HT1080 (cell line): ENCODE data around the gene NUP93. TPM values are rescaled to one million over a fixed set of nuclear protein-coding genes. Genes with fewer than 3 reads are reported as not detected.

ENCODE experiments used
- DNase-seq: peaks from one replicate; pipeline ENCODE4 v3.0.0-alpha.2; 2015; ENCODE audit warnings: low read depth
- small RNA-seq: library from RNA; depleted of rRNA; stranded (forward); fragments of <200 nt; gene quantifications from one replicate; pipeline ENCODE3, GENCODE V24; 2014
- total RNA-seq: library from RNA; depleted of rRNA; stranded (reverse); fragments of >200 nt; shearing (Covaris generic); gene quantifications from 2 replicates; pipeline ENCODE4 v1.2.3, GENCODE V29; 2014; rRNA removed

NUP93 gene
- total RNA-seq, 1 experiment from 2014 or later = 119 TPM

DNA sequence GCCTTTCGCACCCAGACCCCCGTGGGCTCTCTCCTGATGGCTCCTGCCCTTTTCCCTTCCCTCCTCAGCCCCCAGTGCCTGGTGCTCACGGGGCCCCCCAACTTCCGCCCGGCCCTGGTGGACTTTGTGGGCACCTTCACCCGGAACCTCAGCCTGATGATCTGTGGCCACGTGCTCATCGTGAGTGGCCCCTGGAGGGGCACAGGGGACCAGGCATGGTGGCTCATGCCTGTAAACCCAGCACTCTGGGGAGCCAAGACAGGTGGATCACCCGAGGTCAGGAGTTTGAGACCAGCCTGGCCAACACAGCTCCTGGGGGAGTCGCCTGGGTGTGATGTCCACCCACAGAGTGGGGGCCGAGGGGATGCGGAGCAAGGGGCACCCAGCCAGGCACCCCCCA, 156.4 kb downstream of the NUP93 start:
- no peak for DNase-seq

DNA sequence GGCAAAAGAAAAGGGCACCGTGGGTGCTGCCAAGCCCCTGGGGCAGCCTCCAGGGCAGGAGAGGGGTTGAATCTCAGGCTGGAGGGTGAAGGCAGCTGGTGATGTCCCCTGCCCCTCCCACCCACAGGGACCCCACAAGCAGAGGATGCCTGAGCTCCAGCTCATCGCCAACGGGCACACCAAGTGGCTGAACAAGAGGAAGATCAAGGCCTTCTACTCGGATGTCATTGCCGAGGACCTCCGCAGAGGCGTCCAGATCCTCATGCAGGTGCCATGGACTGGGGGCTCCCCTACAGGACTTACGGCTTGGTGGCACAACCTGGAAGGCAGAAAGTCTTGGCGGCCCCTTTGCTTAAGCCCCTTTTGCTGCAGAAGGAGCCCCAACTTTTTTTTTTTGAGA, 156.9 kb downstream of the NUP93 start:
- DNase-seq = no peak

DNA sequence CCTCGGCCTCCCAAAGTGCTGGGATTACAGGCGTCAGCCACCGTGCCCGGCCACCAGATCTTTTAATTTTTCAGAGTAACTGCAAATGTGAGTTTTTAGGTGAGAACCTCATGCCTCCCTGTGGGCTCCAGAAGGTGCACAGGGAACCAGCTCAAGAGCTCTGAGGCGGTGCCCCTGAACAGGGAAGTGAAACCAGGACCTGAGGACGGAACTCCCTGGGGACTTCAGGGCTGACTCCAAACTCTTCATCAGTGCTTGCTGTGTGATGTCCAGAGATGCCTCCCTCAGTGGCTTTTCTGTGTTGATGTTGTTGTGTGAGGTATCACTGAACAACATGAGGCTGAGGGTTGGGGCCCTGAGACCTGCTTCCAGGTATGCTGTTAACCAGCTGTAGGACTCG, 158.9 kb downstream of the NUP93 start:
- DNase-seq = no peak

DNA sequence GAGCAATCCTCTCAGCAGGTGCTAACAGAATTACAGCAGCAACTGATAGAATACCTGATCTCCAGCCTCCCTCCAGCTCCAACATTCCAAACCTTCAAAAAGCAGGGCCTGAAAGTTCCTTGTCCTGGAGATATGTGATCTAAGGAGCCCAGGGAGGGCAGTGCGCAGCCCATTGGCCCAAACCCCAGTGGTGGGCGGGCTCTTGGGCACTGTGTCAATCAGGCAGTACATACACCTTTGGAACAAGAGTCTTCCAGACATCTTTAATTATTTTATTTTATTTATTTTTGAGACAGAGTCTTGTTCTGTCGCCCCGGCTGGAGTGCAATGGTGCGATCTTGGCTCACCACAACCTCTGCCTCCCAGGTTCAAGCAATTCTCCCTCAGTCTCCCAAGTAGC, 159.3 kb downstream of the NUP93 start:
- no peak for DNase-seq

DNA sequence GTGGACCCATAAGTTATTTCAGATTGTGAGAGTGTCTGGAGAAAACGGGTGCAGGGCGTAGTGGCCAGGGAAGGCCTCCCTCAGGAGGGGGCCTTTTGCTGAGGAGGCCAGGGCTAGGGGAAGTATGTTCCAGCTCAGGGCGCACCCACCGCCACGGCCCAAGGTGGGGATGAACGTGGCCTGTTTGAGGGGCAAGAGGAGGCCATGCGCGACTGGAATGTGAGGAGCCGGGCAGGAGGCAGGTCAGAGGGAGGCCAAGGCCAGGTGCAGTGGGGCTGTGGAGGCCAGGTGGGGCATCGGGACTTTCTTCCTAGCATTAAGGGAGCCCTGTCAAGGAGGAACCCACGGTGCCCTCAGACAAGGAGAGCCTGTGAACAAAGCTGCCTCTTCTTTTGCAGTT, 161.8 kb downstream of the NUP93 start:
- no peak for DNase-seq

DNA sequence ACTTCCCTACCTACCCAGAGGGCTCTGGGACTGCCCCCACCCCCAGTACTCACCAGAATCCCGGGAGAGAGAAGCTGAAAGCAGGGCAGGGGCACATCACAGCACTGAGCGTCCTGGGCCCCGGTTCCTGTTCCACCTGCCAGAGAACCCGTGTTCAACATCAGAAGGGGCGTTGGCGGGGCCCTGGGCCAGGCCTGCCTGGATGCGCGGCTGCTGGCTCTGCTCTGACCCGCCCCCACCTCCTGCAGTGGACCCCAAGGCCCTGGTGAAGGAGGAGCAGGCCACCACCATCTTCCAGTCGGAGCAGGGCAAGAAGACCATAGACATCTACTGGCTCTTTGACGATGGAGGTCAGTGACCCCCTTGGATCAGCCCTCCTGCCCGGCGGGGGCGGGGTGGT, 162.8 kb downstream of the NUP93 start:
- no peak for DNase-seq

DNA sequence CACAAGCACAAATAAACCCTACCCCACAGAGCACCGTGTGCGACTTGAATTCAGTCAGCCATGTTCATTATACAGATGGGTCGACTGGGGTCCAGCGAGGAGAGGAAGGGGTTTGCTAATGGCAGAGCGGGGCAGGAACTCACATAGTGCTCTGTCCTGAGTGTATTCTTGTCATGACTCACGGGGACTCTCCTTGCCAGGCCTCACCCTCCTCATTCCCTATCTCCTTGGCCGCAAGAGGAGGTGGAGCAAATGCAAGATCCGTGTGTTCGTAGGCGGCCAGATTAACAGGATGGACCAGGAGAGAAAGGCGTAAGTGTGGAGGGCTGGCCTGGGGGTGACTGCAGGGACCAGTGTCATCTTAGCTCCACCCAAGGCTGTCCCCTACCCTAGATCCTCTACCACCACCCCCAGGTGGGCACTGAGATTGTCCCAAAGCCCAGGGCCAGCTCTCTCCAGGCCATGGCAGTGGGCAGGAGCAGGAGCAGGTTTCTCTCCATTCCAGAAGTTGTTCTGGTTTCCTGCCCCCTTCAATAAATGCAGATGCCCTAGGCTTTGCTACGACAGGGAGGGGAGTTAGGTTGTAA, 164.5 kb downstream of the NUP93 start:
- DNase-seq = no peak

DNA sequence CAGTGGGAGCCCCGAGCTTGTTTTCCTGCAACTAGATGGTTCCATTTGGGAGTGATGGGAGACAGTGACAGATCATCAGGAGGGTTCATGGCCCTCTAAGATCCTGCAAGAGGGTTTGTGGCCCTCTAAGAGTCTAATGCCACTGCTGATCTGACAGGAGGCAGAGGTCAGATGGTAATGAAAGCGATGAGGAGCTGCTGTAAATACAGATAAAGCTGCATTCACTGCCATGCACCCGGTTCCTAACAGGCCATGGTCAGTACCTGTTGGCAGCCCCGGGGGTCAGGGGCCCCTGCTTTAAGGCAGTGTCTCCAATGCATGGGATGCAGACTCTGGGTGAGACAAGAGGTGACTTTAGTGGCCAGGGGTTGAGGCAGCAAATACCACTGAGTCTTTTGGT, 165.9 kb downstream of the NUP93 start:
- DNase-seq = no peak

DNA sequence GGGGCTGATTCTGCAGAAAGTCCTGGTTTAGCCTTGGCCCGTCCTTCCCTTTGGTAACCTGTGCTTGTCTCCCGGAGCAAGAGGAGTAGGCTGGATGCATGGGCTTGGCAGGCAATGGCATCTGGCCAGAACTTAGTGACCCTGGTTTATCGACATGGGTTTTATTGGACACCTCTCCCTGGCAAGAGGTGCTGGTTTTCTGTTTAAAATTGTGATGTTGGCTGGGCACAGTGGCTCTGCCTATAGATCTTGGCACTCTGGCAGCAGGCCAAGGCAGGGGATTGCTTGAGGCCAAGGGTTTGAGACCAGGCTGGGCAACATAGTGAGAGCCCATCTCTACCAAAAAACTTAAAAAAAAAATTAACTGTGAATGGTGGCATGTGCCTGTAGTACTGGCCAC, 166.3 kb downstream of the NUP93 start:
- no peak for DNase-seq

DNA sequence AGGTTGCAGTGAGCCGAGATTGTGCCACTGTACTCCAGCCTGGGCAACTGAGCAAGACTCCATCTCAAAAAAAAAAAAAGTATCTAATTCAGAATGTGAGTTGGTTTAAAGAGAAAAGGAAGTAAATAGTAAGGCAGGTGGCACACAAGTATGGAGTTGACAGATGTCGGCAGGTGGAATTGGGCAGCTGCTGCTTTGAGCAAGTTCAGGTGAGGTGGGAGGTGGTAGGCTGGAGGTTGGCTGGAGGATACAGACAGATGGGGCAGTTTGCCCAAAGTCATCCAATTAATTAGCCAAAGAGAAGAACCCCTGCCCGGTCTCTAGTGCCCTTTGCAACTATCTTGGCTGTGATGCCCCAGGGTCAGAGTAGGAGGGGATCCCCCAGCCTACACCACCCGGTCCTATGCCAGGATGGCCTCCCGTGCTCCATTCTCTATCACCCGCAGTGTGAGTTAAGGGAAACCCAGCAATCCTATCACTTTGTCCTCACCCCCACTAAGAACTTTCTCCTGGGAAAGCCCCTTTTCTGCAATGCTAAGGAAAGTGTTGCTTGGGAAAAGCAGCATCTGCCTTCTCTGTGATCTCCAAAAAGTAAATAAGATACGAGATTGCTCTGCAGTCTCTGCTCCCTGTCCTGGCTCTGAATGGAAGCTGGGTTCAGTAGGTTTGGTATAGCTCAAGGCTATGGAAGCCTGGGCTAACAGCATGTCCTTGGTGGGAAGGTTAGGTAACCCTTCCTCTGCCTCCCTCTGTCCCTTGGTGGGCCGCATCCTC, 167.3 kb downstream of the NUP93 start:
- no peak for DNase-seq

DNA sequence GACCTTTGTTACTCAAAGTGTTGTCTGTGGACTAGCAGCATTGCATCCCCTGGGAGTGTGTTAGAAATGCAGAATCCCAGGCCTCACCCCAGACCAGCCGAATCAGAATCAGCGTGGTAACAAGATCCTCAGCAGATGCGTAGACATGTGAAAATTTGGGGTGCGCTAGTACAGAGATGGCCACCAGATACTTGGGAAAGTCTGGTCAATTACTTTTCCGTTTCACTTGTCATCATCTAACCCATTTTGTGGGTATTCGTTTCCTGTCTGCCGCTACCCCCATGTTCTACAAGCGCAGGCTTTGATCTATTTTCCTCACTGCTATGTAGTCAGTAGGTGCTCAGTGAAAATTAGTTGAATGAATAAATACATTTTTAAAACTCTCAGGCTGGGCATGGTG, 168.9 kb downstream of the NUP93 start:
- DNase-seq = no peak

Small RNA genes lying within 50 kb of the gene (small RNA-seq; reads per million reads assigned to genes)
- 0.45 reads per million, percentile 51 among the genes with 10 or more reads in this experiment for gene MIR138-2

Other genes with a start within 250 kb of the NUP93 start
- gene BBS2, start 210.1 kb upstream of the NUP93 start, total RNA-seq = 18.9 and 23.3 TPM in 2 replicates
- gene MT4, start 165.1 kb upstream of the NUP93 start, total RNA-seq = not detected in 2 replicates
- gene MT3, start 140.6 kb upstream of the NUP93 start, total RNA-seq = not detected in 2 replicates
- 881 and 1,822 TPM in 2 replicates for gene MT2A, start 121.5 kb upstream of the NUP93 start, total RNA-seq
- 533 and 612 TPM in 2 replicates for gene MT1E, start 104.3 kb upstream of the NUP93 start, total RNA-seq
- not detected in 2 replicates for gene MT1M, start 97.5 kb upstream of the NUP93 start, total RNA-seq
- not detected in 2 replicates for gene MT1A, start 91.5 kb upstream of the NUP93 start, total RNA-seq
- not detected in 2 replicates for gene MT1B, start 78.2 kb upstream of the NUP93 start, total RNA-seq
- gene MT1F, start 72.2 kb upstream of the NUP93 start, total RNA-seq = not detected in 2 replicates
- gene MT1G, start 62.1 kb upstream of the NUP93 start, total RNA-seq = 0.33 and 1.4 TPM in 2 replicates
- not detected in 2 replicates for gene MT1H, start 60.3 kb upstream of the NUP93 start, total RNA-seq
- gene MT1X, start 47.7 kb upstream of the NUP93 start, total RNA-seq = 100 and 148 TPM in 2 replicates
- gene SLC12A3, start 135.1 kb downstream of the NUP93 start, total RNA-seq = not detected in 2 replicates
- gene HERPUD1, start 202.0 kb downstream of the NUP93 start, total RNA-seq = 38.9 and 65.3 TPM in 2 replicates
- gene CETP, start 231.8 kb downstream of the NUP93 start, total RNA-seq = not detected in 2 replicates